Fibroblast of peridontal ligament (primary cell): ENCODE results near the gene AGRN.
"Not testable (repeated sequence)": the region's sequence is repeated elsewhere in the genome, so short reads cannot be mapped to it uniquely, and the experiment has no call there.

Source experiments
- DNase-seq: peaks from one replicate; pipeline ENCODE4 v3.0.0-alpha.2; 2010; ENCODE audit errors: extremely low read depth

Gene AGRN

DNA sequence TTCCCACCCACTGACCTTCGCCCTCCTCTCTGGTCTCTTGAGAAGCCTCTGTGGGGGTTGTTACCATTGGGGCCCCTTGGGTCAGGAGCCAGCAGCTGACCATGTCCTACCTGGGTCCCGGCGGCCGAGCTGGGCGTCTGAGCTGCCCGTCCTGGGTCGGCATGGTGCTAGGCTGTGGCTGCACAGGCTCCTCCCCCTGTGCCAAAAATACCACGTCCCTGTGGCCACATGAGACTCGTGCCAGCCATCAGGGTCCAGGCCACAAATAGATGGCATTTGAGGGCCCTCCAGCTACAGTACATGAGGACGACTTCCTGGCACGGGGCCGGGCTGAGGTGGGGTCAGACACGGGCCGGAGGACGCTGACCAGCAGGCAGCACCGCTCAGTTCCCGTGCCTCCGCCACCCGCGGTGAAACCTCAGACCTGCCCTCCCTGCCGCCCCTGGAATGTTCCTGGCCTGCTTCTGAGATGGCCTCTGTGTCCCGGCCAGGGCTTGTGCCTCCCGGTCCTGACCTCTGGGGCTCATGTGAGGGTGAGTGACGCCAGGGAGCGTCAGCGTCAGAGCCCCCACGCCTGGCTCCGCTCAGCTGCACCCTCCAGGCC lies 37.9 kb upstream of the AGRN start, which contains the start of gene PERM1:
Gene PERM1 (minus strand): TSS at position 139 of the 604 bp plus-strand sequence. CDS start 1,064 bp downstream, outside the sequence.
- DNase-seq, result no peak

DNA sequence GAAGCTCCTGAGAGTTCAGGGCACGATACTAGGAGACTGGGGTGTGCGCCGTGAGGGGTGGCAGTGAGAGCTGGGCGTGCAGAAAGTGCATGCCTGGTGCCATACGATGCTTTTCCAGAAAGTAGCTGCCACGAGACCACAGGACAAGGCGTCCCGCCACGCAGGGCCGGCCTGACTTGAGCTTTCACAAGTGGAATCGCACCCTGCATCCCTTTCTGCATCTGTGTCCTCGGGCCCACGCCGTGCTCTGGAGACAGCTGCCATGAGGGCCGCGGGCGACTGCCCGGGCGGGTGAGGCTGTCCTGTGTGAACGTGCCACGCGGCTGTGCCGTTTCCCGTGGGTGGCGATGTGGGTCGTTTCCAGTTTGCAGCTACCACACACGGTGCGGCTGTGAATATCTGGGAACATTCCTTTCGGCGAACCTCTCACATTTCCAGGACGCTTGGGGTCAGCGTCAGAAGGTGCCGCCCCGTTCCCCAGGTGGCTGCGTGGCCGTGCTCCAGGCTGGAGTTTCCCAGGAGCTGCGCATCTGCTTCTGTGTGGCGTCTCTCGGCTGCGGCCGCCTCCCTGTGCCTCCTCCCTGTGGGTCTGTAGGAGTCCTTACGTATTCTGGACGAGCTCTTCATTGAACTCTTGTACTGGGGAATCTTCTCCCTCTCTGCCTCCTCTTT lies 37.0 kb upstream of the AGRN start:
- DNase-seq, result no peak

DNA sequence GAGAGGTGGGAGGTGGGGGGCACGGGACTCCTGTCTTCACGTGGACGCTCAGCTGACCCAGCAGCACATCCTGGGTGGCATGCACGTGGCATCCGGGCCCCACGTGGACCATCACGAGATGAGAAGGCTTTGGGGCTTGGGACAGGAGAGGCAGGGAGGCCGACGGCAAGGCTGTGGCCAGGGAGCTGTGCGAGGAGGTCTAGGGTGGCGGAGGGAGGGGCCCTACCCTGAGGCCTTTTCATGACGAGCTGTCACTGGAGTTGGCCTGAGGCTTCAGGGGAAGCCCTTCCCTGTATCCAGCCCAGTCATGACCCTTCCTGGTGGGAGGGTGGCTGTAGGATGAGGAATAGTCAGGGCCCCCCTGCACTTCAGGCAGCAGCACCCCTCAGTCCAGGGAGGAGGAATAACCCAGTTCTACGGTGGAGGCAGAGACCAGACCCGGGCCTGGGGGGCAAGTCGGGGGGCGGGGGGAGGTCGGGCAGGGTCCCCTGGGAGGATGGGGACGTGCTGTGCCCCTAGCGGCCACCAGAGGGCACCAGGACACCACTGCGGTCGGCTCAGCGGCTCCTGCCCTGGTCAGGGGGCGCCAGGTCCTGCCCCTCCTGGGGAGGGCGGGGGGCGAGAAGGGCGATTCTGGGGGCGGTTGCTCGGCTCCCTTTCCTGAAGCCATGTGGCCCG lies 36.0 kb upstream of the AGRN start:
- no peak for DNase-seq

DNA sequence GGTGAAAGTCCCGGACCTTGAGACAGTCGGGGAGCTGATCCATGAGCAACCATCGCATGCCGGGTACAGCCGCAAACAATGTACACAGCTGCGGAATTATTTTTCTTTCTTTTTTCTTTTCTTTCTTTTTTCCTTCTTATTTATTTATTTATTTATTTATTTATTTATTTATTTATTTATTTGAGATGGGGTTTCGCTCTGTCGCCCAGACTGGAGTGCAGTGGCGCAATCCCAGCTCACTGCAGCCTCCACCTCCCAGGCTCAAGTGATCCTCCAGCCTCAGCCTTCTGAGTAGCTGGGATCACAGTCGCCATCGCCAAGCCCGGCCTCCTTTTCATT lies 35.5 kb upstream of the AGRN start:
- DNase-seq, result no peak

DNA sequence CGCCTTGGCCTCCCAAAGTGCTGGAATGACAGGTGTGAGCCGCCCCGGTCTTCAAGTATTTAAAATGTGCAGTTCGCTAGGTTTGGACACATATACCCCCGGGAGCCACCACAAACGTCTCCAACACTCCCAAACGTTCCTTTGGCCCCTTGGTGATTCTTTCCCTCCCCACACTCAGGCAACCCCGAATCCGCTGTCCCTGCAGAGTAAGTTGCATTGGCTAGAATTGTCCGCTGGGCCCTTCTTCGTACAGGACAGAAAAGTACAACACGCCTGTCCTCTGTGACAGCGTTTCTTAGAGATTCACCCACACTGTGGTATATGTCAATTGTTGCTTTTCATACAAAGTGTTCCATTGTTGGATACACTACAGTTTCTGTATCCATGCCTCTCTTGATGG lies 34.8 kb upstream of the AGRN start:
- DNase-seq, result no peak

GRCh38 chr1:988061-988460 lies 31.9 kb upstream of the AGRN start:
- DNase-seq, result not testable (repeated sequence)

DNA sequence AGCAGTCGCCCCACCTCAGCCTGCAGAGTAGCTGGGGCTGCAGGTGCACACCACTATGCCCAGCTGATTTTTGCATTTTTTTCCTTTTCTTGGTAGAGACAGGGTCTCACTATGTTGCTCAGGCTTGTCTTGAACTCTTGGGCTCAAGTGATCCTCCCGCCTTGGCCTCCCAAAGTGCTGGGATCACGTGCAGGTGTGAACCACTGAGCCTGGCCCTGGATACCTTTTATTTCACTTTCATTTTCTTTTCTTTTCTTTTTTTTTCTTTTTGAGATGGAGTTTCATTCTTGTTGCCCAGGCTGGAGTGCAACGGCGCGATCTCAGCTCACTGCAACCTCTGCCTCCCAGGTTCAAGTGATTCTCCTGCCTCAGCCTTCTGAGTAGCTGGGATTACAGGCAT lies 28.6 kb upstream of the AGRN start:
- not testable (repeated sequence) for DNase-seq

GRCh38 chr1:991895-992294 lies 28.0 kb upstream of the AGRN start:
- no peak for DNase-seq

GRCh38 chr1:992362-992761 lies 27.6 kb upstream of the AGRN start:
- no peak for DNase-seq

DNA sequence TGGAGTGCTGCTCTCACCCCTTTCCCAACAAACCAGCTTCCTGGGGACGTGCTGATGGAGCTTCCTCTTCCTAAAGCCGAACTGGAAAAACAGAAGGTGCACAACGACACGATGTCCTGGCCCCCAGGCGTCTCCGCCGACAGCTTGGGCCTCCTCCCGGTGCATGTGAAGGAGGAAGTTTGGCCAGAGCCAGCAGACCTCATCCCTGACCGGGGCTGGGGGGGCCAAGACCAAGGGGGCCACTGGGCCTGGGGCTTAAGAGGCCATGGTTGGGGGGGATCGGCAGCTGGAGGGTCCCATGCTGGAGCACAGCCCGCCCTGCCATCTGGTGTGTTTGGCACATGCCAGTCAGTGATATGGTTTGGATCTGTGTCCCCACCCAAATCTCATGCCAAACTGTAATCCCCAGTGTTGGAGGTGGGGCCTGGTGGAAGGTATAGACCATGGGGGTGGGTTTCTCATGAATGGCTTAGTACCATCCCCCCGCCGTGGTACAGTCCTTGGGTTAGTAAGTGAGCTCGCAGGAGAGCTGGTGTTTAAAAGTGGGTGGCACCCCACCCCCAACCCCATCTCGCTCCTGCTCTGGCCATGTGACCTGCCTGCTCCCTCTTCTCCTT lies 26.4 kb upstream of the AGRN start:
- no peak for DNase-seq

GRCh38 chr1:994546-994945 lies 25.4 kb upstream of the AGRN start:
- not testable (repeated sequence) for DNase-seq

DNA sequence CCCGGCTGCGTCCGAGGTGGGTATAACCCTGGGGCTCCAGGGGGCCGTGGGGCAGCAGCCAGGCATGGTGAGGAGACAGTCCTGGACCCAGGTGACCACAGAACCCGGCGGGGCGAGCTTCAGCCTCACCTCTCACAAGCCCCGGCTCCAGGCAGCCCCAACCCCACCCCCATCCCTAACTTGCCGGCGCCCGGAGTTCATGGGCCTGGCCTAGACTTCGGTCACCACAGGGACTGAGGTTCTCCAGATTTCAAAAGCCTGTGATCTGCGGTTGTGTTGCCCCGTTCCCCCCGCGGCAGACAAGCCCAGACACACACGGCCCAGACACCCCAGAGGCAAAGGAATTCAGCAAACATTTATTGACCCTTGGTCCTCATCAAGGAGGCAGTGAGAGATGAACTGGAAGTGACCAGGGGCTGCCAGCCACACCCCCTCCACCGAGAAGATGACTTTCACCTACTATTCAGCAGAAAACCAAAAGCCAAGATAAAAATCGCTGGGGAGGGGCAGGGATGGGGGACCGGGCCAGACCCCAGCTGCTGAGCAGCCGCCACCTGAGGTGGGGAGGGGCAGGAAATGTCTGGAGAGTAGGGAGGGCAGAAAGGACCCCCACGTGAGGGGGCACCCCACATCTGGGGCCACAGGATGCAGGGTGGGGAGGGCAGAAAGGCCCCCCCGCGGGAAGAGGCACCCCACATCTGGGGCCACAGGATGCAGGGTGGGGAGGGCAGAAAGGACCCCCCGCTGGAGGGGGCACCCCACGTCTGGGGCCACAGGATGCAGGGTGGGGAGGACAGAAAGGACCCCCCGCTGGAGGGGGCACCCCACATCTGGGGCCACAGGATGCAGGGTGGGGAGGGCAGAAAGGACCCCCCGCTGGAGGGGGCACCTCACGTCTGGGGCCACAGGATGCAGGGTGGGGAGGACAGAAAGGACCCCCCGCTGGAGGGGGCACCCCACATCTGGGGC lies 24.0 kb upstream of the AGRN start:
- no peak for DNase-seq

- no peak for DNase-seq
These were observed 22.8 kb upstream of the AGRN start for GRCh38 chr1:996851-997712.

- no peak for DNase-seq
These were observed 22.3 kb upstream of the AGRN start for GRCh38 chr1:997713-997992.

DNA sequence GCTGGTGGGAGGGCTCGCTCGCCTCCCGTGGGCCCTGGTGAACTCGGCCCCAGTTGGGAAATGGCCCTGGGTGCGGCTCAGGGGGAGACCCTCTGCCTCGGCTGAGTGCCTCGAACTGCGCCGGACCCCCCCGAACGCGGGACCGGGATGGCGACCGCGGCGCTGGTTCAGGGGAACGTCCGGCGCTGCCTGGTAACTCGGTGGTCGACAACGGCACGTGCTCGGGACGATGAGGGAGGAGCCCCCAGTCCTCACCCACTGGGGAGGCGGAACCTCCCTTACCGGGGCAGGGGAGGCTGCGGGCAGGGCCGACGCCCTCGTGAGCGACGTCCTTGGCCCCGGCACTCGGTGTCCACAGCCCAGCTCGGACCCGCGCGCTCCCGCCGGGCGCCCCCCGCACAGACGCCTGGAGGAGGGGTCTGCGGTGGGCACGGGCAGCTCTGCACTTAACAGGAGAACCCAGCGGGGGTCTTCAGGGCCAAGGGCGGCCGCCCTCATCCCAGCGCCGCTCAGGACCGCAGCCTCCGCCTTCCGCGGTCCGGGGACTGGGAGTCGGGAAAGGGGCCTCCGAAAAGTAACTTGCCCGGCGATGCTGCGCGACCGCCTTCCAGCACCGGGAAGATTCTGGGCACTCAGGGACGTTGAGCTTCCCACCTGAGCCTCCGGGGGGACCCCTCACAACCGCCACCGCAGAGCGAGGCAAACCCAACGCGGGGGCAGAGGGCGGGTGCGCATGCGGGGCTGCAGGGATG lies 21.8 kb upstream of the AGRN start:
- DNase-seq, result no peak

GRCh38 chr1:998745-998994 lies 21.2 kb upstream of the AGRN start:
- DNase-seq, result no peak

- DNase-seq, result no peak
These were observed 20.8 kb upstream of the AGRN start for GRCh38 chr1:998995-999724.

GRCh38 chr1:999725-1000356 lies 20.1 kb upstream of the AGRN start, which contains the start of gene HES4:
TSS of gene HES4 (minus strand) at chr1:1000097. CDS start at chr1:999973, 124 bp downstream.
- DNase-seq, result peak; percentile 78

DNA sequence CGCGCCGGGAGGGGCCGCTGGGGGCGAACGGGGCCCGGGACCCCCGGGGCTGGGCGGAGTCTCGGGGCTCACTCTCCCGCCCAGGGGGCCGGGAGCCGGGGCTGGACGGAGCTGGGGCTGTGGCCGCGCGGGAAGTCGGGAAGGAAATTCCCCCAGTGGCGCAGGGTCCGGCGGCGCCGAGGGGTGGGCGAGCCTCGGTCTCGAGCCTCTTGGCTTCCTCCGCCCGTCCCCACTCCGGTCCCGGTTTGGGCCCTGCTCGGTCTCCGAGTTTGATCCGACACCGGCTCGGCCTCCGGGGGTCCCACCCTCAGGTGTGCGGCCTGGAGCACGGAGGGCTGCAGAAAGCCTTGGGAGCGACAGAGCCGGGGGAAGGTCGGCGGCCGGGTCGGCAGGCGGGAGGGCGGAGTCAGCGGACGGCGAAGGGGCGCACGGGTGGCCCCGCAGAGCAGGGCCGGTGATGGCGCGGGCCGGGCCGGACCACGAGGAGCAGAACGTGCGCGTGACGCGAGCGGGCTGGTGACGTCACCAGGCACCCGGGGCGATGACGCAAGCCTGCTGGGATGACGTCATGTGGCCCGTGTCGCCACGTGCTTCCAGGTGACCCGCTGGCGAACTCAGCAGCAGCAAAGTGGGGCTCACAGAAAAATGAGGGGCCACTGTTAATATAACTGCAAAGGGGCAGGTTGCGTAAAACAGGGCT lies 19.4 kb upstream of the AGRN start:
- peak; percentile 66 for DNase-seq
